CD4-positive, alpha-beta T cell treated with Interleukin-6 for 4 hours (primary cell): ENCODE measurements around the gene FZD7.

Experiments
- DNase-seq: peaks from one replicate; pipeline ENCODE4 v3.0.0-alpha.2; 2020; ENCODE audit warnings: mixed read lengths

Gene FZD7

GRCh38 chr2:202014759-202015211, 18.9 kb upstream of the FZD7 start:
- DNase-seq, result no peak

- DNase-seq, result no peak
These were observed 18.2 kb upstream of the FZD7 start for GRCh38 chr2:202015471-202015870.

- DNase-seq, result no peak
These were observed 17.0 kb upstream of the FZD7 start for GRCh38 chr2:202016579-202017227.

- no peak for DNase-seq
These were observed 15.7 kb upstream of the FZD7 start for GRCh38 chr2:202017940-202018339.

GRCh38 chr2:202018950-202019349, 14.7 kb upstream of the FZD7 start:
- no peak for DNase-seq

- no peak for DNase-seq
These were observed 13.8 kb upstream of the FZD7 start for GRCh38 chr2:202019689-202020450.

- DNase-seq, result no peak
These were observed 10.9 kb upstream of the FZD7 start for GRCh38 chr2:202022755-202023154.

- DNase-seq, result no peak
These were observed 10.3 kb upstream of the FZD7 start for GRCh38 chr2:202023198-202023903.

GRCh38 chr2:202023904-202024266, 9.8 kb upstream of the FZD7 start:
- DNase-seq, result no peak

GRCh38 chr2:202024871-202025270, 8.8 kb upstream of the FZD7 start:
- DNase-seq, result no peak

GRCh38 chr2:202025816-202026215, 7.8 kb upstream of the FZD7 start:
- no peak for DNase-seq

GRCh38 chr2:202026507-202026906, 7.1 kb upstream of the FZD7 start:
- no peak for DNase-seq

GRCh38 chr2:202030691-202031090, 3.0 kb upstream of the FZD7 start:
- DNase-seq, result no peak

GRCh38 chr2:202031246-202031951, 2.3 kb upstream of the FZD7 start:
- DNase-seq, result no peak

- DNase-seq, result peak; percentile 48
These were observed 774 bp upstream of the FZD7 start for GRCh38 chr2:202032846-202033316.

- peak; percentile 43 for DNase-seq
These were observed 814 bp downstream of the FZD7 start for GRCh38 chr2:202034249-202035088.

- peak; percentile 41 for DNase-seq
These were observed 1.7 kb downstream of the FZD7 start for GRCh38 chr2:202035089-202035940.

GRCh38 chr2:202035941-202036372, 2.3 kb downstream of the FZD7 start:
- no peak for DNase-seq

- no peak for DNase-seq
These were observed 3.0 kb downstream of the FZD7 start for GRCh38 chr2:202036601-202037037.

- DNase-seq, result no peak
These were observed 3.4 kb downstream of the FZD7 start for GRCh38 chr2:202037086-202037485.
